GM19395 (cell line): ENCODE results near the gene STK24.
A peak's percentile ranks its signal among the peaks of the same experiment; 100 is the strongest.

ENCODE experiments used
- ATAC-seq: cut with Tn5 transposase; IDR thresholded peaks from one replicate; pipeline ENCODE4 v1.9.1; 2021; ENCODE audit warnings: mild to moderate bottlenecking, moderate library complexity; ENCODE audit not compliant: unreplicated experiment

The STK24 gene

DNA sequence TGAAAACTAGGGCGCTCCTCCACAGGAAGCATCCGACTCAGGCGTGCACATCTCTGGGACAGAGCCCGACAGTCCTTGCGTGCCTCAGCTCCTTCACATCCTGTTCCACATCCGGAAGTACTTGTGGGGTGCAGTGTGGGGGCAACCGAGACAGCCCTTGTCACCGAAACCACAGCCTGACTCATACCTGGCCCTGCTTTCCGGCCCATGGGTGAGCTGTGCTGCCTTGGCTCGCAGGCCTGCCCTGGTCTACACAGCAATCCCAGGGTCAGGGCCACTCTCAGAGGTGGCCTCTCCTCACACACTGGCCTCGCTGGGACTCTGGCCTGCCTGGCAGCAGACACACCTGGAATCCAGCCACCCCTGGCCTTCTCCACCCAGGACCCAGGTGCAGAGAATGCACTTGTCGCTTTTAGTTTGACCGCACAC, 100.4 kb downstream of the STK24 start:
- ATAC-seq, result peak; percentile 94

DNA sequence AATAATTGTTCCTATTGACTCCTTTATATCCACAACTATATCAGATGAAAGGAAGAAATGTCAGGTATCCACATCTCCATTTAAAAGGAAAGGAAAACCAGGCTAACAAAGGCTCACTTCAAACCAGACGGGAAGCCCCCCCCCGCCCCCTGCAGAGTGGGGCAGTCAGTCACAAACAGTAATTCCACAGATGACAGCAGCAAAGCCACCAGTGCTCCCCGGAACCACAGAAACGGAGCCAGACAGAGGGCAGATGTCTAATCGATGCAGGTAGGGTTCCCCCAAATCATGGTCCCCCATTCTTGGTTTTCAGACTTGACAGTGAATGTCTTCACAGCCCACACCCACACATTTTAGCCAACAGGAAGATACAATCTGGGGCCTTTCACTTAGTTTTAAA, 100.8 kb downstream of the STK24 start:
- ATAC-seq, result peak; percentile 44

DNA sequence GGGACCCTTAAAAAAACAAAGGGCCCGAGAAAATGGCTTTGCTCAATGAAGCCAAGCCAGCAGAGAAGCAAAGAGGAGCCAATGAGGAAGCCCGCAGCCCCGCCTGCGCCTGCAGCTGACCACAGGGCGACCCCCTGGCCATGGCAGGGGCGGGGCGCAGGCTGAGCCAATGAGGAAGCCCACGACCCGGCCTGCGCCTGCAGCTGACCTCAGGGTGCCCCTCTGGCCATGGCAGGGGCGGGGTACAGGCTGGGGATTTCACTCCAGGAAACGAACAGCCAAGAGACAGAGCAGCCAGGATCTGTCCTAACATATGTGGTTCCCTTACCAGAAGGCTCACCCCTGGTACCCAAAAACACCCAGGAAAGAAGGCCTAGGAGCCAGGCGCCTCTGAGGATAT, 101.4 kb downstream of the STK24 start:
- ATAC-seq, result no peak

DNA sequence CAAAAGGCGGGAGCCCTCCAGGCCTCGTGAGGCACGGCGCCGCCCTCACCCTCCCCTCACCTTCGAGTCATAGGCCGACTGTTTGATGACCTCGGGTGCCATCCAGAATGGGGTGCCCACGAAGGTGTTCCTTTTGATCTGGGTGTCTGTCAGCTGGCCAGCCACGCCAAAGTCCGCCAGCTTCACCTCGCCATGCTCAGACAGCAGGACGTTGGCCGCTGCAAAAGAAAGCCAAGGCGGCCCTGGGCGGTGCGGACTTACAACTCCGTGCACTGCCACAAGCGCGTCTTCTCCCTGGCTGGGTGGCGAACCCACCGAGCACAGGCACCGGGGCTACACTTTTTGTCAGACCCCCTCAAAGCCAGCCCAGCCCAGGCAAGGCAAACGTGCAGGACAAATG, 102.1 kb downstream of the STK24 start:
- no peak for ATAC-seq

DNA sequence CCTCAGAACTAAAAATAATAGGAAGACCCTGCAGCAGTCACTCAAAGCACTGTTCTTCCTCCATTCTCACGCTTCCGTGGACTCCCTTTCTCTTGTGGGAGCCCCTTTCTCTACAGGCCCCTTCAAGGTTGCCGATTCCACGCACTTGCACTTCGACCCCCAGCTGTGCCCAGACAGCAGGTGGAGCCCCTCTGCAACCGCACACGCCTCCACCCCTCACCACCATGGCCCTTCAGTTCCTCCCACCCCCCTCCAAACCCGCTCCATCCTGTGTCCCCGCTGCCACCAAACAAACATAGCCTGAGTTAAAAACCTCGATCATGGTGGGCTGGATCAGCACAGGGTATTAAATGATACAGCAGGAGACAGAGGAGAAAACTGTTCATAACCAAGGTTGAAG, 102.6 kb downstream of the STK24 start:
- ATAC-seq, result no peak

DNA sequence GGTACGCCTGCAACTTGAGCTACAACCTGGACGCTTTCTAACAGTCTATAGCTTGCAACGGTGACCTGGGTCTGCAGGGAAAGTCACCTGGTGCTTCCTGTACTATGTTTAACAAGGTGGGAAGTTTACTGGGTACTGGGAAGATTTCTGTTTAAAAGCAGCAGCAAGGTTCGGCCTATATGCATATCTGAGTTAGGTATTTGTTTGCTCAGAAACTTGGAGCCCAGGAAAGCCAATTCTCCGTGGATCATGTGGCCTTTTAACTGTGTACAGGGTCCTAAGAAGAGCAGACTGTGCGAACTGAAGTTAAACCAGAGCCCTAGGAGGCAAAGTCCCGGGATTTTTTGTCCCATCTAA, 103.1 kb downstream of the STK24 start:
- no peak for ATAC-seq

DNA sequence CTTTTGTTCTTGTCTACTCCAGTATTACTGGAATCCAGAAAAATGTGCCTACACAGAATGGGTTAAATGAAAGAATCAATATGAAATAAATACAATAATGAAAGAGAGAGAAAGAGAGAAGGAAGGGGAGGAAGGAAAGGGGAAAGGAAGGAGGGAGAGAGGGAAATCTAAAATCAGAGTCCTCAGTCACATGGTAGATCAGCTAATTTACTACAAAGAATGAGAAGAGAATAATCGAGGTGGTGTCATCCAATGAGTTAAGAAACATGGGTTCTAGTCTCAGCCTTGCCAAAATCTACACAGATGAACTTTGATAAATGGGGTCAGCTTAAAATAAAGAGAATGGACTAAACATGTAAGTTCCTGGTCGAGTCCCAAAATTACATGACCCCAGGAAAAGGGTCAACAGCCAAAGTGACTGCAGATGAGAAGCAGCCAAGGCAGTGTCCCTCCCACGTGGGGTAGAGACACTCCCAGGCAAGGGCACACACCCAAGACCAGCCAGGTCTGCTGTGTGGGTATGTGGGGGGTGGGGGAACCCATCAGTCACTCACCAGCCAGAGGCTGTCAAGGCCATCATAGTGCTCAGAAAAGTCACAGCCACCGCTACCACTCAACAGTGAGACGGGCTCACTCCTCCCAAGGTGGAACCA, 103.6 kb downstream of the STK24 start:
- ATAC-seq, result no peak

DNA sequence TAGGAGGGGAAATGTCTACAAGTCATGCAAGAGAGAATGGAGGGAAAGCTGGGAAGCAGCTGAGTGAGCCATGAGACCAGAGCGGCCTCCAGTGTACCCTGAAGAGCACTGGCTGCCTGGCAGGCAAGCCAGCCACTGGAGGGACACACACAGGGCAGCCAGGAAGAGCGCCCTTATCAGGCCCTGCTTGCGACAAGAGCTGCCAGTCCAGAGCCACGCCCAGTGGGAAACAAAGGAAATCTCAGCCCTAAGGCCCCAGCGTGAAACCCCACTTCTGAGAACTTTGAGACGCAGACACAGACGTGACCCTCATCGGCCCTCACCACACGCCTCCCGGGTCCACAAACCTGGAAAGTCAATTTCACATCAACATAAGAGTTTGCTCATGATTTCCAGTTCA, 105.0 kb downstream of the STK24 start:
- ATAC-seq, result no peak

DNA sequence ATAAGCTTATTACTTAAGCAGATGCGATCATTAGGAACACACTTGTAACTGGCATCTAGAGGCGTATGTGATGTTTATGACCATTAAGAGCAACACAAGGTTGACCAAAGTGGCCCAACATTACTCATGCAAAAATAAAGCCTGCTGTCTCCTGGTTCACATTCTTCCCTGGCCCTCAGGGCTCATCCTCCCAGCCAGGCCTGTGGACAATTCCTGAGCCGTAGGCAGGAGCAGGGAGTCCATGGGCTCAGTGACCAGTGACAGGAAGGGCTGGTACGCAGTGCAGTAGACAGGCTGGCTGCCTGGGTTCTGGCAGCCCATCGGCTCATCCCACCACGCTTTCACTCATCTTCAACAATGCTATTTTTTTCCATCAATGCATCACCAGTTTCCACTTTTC, 106.0 kb downstream of the STK24 start:
- no peak for ATAC-seq

DNA sequence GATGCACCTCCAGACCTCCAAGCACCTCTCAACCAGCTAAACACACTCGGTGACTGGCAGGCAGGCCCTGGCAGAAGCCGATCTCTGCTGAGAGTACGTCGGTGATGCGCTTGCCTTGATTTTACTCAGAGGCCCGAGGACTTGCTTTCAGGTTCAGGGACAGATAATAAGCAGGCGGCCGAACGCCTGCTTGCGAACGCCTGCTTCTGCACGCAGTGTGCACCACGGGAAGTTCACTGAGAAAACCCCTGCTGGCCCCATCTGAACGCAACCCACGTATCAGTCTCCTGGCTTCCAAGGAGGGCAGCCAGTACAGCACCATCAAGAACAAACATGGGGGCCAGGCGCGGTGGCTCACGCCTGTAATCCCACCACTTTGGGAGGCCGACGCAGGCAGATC, 108.0 kb downstream of the STK24 start:
- no peak for ATAC-seq

DNA sequence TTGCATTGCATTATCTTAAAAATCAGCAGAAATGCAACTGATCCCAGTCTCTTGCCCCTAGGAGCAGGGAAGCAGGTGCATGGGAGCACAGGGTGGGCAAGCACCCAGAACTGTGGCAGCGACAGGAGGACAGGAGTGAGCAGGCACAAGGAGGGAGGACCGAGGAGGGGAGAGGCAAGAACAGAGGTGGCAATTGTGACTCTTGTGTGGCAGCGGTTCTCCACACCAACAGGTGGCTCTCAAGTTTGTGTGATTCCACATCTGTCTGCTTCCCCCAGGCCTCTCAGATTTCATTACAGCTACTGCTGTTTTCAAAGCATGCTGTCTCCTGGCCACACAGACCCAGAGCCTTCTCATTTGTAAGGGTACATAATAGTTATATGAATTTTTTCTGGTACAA, 108.5 kb downstream of the STK24 start:
- ATAC-seq, result no peak

DNA sequence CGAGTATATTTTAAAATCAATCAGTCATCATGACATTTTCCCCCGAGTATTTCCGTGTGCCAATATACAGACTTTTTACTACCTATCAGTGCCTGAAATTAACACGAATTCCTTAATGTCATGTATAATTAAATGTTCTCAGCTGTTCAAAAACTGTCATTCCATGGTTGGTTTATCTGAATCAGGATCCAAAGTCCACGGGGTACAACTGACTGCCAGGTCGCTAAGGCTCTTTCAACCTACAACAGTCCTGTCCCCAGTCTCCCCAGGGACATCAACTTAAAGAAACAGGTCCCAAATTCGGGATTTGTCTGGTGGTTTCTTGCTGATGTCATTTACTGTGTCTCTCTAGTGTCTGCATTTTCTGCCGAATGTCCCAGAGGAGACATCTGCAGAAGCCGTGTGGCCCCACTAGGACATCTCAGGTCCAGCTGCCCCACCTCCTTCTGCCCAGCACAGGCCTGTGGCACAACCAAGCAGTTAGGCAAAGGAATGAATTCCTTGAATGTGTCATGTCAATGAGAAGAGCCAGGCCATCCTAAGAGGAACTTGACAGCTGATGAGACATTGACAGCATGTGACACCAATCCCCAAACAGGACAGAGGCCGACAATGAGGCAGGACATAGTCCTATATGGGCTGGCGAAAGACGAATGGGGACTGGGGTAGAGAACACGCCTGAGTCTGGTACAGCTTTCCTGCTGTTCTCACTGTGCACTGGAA, 109.5 kb downstream of the STK24 start:
- ATAC-seq, result no peak

DNA sequence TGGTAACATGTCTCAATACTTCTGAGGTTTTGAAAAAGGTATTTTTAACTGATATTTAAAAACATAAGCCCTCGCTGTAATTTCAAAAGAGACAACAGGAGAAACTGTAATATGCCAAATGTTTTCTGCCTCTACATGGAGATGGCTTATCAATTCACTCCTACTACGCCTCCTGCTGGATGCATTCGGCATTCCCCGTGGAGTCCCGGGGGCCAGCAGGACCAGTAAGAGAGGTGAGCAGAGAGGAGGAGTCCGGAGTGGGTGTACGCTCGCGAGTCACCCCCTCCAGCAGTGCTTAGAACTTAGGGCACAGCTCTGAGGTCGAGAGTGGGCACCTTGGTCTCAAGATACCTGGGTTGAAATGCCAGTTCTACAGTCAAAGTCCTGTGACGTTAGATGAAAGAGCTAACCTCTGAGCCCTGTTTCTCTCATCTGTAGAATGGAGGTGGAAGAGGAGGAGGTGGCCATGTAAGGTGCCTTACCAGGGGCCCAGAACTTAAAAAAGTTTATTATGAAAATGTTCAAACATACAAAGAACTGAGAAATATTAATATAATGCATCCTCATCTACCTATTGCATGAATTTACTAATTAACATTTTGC, 110.2 kb downstream of the STK24 start:
- no peak for ATAC-seq

DNA sequence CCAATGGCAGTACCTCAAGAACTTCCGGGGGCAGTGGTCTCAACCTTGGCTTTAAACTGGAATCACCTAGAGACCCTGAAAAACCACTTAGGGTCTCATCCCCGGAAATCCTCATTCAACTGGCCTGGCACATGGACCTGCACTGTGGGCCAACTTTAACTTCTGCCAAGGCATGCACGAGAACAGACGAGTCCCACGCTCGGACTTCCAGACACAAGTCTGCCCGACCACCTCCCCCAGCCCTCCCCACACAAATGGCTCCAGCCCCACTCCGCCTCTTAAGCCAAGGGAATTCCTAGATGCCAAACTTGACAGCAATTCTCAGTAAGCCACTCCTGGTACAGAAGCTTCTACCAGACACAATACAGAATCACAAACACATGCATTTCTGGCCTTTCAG, 114.0 kb downstream of the STK24 start:
- no peak for ATAC-seq

DNA sequence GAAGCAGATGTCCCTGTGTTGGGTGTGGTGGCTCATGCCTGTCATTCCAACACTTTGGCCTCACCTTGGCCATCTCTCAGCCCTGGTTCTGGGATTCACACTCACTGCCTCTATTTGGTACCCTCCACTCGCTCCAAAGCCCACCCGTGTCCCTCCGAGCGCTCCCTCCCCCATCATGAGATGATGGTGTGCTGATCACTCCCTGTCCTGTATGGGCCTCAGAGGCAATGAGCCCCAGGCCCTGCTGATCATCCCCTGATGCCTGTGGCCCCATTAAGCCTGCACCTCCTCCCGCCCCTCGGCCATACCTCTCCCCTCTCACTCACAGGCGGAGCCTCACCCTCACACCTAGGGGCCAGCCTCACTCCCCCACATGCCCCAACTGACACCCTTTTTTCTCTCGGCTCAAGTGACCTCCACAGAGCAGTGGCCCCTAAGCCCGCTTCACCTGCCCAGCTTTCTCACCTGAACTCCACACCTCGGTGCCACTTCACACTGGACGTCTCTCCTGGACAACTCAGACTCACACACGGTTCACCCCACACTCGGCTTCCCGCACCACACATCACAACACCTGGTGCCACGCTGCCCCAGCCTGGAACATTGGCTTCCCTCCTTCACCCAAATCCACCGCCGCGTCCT, 114.5 kb downstream of the STK24 start:
- no peak for ATAC-seq

DNA sequence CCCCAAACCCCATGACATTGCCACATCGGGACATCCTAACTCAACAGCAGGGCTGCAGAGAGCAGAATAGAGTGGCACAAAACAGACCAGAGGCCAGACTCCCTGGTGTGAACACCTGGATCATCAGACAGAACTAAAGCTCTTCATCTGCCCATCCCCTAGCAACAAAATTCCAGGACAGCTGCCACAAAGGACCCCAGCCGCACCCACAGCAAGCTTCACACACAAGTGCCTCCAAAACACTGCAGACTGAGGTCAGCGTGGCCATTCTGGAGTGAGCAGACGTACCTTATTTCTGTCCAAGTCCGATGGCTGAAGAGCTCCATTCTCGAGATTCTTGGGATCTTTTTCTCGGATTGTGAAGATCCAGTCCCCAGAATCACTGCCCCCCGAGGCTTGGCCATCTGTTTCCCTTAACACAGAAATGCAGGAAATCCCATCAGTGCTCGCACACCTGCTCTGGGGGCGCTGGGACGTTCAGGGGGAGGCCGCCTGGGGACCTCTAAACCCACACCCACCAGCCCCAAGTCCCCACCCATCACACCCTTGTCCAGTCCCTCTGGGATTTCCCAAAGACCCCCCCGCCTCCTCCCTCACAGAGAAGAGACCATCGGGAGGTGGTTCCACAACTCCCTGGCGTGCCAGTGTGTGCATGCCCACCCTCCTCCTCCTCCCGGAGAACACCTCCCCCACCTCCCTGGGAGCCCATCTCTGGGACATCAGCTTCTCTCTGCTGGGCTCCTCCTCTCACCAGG, 115.2 kb downstream of the STK24 start:
- ATAC-seq, result no peak

DNA sequence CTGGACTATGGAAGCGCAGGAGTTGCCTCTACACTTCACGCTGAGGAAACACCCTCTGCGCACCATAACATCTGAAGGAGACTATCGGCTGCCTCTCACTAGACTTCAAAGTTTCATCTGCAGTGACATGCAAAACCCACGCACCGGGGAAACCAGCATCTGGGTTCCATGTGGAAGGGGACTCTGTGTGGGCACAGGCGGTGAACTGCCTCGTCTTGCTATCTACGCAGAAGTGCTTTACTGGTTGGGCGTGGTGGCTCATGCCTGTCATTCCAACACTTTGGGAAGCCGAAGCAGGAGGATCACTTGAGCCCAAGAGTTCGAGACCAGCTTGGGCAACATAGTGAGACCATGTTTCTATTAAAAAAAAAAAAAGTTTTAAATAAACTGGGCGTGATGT, 116.4 kb downstream of the STK24 start:
- ATAC-seq, result no peak

DNA sequence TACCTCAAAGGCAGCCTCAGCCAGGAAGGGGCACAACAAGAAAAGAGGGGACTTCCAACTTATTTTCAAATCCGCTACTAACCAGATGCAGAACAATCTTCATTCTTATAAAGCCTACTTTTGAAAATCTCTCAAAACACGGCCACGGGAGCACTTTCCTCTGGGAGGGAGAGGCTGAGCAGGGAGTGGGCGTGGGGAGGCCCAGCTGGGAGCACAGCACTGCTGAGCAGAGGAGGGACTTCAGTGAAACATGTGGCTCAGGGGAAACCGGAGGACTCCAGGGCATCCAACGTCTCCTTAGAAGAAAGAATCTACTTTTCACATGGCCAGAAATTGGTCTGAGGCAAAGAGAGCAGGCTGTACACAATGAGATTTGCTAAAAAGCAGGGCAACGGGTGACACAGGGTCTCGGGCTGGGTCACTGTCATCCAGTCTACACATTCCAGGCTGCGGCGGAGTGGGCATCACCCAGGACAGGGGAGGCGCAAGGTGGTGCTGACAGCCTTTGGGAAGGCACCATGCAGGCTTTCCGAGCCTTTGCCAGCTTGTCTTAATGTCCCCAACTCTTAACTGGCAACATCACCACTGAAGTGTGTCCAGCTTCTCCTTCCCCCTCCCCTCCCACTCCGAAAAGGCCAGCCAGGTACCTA, 117.1 kb downstream of the STK24 start:
- no peak for ATAC-seq

DNA sequence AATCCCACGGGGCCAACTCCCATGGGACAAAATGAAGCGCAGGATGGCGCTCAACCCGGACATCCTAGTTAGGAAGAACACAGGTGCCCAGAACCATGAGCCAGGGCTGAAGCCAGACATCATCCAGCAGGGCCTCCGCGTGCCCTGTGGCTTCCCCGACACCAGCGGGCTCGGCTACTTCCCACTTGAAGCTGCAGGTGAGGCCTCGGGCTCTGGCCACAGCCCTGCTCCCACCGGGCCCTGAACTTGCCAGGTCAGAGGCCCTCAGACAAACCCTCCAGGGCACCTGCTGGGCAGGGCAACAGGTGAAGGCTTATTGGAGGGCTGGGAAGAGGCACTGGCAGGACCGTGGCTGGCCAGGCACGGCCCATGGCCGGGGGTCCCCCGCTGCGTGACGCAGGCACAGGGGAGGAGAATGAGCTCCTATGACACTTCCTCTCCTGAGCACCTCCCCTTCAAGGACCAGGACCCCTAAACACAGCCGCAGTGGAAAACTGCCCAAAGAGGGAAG, 117.7 kb downstream of the STK24 start:
- ATAC-seq, result no peak

DNA sequence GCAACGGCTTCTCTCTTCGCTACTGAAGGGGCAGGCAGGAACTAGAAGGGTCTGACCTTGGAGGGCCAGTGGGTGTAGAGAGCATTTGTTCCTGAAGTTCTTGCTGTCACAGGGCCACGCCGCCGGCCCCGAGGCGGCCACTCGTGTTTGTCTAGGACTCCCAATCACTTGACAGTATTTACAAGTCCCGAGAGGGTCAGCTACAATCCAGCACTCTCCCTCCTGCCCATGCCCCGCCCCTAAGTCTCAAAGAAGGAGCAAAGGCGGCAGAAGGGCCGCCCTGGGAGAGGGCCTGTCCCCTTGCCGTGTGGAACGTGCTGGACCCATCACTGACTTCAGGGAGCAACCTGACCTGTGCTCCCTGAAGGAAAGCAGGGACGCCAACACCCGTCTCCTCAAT, 118.5 kb downstream of the STK24 start:
- no peak for ATAC-seq

DNA sequence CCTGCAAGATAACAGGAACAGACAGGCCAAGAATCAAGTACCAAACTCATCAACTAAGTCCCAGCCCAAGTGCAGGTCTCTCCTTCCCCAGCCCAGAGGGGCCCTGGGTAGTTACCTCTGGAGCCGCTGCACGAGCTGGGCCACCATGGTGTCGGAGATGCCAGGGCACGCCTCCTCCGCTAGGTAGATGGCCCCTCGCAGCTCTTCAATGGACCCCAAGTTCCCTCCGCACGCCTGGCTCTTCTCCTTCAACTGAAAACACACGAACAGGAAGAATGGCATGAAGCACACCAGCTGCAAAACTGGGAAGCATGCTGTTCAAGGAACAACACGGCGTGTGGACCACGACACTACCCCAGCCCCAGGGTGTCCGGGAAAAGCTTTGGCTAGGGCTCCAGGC, 119.9 kb downstream of the STK24 start:
- no peak for ATAC-seq
